Measurements from ENCODE around the gene HERPUD2. TPM values are rescaled to one million over a fixed set of nuclear protein-coding genes. Genes with fewer than 3 reads are reported as not detected.

HERPUD2 gene
- total RNA-seq, 4 donors from 2014 or later = 27.0 to 35.9 (median 29.9) TPM

Other genes starting within 250 kb of the HERPUD2 start
- gene SEPTIN7, start 105.9 kb upstream of the HERPUD2 start, total RNA-seq = 100 to 1,000 TPM; 142 to 522 (median 198) TPM